ENCODE data around the gene HPRT1.

HPRT1 gene

DNA sequence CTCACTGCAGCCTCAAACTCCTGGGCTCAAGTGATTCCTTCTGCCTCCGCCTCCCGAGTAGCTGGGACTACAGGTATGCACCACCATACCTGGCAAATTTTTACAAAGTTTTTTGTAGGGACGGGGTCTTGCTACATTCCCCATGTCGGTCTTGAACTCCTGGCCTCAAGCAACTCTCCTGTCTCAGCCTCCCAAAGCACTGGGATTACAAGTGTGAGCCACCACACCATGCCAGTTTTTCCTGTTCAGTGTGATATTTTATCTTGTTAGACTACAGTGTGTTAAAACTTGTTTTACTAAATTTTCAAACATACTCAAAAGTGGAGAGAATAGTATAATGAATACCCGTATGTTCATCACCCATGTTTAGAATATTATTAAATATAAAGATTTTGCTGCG is 12.1 kb downstream of the HPRT1 start:
- DNase-seq (ENCODE audit: extremely low read depth in 1 of 2, low read depth in 1 of 2): no peak

DNA sequence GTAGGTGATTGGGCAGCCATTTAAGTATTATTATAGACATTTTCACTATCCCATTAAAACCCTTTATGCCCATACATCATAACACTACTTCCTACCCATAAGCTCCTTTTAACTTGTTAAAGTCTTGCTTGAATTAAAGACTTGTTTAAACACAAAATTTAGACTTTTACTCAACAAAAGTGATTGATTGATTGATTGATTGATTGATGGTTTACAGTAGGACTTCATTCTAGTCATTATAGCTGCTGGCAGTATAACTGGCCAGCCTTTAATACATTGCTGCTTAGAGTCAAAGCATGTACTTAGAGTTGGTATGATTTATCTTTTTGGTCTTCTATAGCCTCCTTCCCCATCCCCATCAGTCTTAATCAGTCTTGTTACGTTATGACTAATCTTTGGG is 16.3 kb downstream of the HPRT1 start:
- no peak for DNase-seq (ENCODE audit: extremely low read depth in 1 of 2, low read depth in 1 of 2)

DNA sequence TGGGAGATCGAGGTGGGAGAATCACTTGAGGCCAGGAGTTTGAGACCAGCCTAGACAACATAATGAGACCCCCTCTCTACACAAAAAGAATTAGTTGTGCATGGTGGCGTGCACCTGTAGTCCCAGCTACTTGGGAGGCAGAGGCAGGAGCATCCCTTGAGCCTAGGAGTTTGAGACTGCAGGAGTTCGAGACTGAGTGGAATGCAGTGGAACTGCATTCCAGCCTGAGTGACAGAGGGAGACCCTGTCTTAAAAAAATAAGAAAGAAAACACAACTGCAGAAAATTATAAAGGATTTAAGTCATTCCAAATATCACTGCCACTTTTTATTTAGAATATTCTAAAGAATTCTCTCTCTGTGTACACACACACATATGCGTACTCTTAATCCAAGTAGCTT is 18.4 kb downstream of the HPRT1 start:
- DNase-seq (ENCODE audit: extremely low read depth in 1 of 2, low read depth in 1 of 2): no peak

DNA sequence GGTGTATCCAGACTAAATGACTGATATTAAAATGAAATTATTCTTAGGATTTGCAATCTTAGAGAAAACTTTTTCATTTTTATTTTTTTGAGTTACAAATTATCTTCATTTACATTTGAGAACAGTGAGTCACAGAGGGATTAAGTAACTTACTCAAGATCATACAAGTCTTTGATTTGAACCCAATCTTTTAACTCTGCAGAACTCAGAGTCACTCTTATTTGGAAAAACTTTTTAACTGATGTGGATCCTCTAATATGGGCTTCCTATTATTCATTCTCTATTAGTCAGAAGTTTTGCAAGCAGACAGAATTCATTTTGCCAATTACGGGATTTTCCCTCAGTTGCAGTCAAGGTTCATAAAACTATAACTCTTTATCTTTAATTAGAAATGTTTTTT is 20.1 kb downstream of the HPRT1 start:
- DNase-seq (ENCODE audit: extremely low read depth in 1 of 2, low read depth in 1 of 2): no peak

DNA sequence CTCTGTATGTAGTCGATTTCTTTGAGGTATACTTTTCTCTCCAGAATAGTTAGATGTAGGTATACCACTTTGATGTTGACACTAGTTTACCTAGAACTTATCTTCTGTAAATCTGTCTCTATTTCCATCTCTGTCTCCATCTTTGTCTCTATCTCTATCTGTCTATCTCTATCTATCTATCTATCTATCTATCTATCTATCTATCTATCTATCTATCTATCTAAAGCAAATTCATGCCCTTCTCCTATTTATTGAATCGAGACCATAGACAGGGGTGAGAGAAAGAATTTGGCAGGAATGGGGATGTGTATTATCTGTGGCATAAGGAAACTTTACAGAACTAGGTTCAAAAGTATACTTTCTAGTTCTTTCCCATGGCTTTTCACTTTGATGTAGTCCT is 21.4 kb downstream of the HPRT1 start:
- DNase-seq (ENCODE audit: extremely low read depth in 1 of 2, low read depth in 1 of 2): no peak

DNA sequence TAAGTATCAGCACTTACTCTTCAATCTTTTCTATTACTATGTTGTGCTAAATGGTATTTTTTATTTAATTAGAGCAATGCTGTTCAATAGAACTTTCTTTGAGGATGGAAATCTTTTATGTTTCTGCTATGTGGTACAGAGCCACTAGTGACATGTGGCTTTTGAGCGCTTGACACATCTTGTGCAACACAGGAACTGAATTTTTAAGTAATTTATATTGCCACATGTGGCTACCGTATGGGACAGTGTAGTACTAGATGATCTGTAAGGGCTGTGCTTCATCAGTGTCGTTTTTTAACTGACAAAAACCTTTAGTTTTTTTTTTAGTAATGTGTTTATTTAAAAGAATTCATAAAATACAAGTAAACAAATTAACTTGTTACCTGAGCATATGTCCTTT is 22.4 kb downstream of the HPRT1 start:
- no peak for DNase-seq (ENCODE audit: extremely low read depth in 1 of 2, low read depth in 1 of 2)

DNA sequence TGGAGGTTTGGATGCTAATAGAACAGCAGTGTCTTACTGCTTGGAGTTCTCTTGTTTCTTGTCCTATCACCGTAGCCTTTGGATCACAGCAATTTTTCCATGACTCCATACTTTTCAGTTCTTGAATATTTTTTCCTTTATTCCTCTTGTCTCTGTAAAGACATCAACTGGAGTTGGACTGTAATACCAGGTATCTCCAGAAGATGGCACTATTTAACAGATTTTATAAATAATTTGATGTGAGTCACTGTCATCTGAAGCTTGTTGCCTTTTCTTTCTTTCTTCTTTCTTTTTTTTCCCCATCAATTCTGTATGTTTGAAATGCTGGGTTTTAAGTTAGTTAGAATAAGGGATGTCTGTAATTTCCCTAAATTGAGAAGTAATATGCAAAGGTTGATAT is 24.1 kb downstream of the HPRT1 start:
- DNase-seq (ENCODE audit: extremely low read depth in 1 of 2, low read depth in 1 of 2): no peak

DNA sequence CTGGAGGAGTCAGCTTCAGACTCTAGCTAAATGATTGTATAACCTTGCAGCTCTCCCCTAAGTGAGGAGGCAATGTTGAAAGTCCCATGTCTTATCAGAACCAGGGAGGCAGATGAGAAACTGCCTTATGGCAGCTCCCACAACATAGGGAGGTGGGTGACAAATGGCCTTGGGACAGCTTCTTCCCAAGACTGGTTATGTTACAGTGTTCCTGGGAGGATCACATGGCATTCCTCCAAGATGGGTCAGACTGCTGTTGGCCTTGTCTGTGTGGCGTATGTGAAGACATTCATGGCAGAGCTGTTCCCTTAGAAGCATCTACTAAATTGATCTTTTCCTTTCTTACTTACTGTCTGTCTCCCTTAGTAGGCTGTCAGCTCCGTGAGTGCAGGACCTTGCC is 42.0 kb downstream of the HPRT1 start:
- DNase-seq (ENCODE audit: extremely low read depth in 1 of 2, low read depth in 1 of 2): no peak

DNA sequence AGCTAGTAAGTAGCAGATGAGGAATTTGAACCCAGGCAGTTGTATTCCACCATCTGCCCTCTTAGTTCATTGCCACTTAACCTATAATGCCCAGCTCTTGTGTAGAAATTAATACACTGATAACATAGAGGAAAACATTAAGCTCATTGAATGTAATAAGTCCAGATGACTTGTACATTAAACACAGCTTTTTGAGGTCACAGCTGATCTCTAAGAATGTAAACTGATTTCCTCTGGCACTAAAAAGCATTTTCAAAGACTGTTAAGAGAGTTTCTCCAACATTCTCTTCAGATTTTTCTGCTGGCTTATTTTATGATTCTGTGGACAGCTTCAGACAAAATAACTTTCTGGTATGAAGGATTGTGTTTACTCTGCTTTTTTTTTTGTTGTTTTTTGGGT is 42.7 kb downstream of the HPRT1 start:
- no peak for DNase-seq (ENCODE audit: extremely low read depth in 1 of 2, low read depth in 1 of 2)

DNA sequence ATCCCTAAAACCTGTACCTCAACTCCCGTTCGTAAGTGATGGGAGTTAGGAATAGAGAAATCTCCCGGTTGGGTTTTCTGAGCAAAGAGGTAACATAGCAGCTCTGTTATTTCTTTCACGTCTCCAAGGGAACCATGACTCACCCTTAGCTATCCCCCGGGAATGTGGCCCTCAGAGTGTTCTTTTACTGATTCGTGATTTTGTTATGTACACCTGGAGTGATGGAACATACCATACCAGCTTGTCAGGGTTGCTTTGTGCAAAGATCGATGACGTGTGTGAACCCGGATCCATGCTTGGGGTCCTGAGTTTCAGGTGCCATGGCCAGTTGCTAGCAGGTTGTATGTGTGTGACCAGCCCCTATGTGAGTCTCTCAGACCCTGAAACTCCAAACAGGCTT is 52.6 kb downstream of the HPRT1 start:
- DNase-seq (ENCODE audit: extremely low read depth in 1 of 2, low read depth in 1 of 2): no peak

DNA sequence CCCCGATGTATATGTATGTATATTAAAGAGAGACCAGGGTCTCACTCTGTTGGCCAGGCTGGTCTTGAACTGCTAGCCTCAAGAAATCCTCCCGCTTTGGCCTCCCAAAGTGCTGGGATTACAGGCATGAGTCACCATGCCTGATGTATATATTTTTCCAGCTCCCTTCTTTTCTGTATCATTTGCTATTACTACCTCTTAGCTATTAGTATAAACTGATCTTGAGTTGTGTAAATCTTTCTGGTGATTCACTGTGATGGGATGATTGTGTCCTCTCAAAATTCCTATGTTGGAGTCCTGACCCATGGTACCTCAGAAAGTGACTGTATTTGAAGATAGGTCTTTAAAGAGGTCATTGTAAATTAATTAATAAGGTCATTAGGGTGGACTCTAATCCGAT is 53.1 kb downstream of the HPRT1 start:
- DNase-seq (ENCODE audit: extremely low read depth in 1 of 2, low read depth in 1 of 2): no peak

DNA sequence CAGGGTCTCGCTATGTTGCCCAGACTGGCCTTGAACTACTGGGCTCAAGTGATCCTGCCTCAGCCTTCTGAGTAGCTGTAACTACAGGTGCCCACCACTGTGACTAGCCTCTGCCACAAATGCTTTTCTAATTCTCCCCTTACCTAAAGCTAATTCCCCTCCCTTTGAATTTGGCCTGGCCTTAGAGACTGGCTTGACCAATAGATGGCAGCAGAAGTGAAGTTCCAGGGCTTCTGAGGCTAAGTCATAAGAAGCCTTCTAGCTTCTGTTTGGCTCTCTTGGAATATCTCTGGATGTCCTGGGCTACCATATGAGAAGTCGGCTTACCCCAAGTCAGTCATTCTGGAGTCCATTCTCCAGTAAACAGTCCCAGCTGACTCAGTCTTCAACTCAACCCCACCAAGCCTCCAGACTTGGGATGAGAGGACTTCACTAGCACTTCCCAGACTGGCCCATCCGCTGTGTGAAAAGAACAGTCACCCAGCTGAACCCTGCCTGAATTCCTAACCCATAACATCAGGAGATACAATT is 61.0 kb downstream of the HPRT1 start:
- DNase-seq (ENCODE audit: extremely low read depth in 1 of 2, low read depth in 1 of 2): no peak

DNA sequence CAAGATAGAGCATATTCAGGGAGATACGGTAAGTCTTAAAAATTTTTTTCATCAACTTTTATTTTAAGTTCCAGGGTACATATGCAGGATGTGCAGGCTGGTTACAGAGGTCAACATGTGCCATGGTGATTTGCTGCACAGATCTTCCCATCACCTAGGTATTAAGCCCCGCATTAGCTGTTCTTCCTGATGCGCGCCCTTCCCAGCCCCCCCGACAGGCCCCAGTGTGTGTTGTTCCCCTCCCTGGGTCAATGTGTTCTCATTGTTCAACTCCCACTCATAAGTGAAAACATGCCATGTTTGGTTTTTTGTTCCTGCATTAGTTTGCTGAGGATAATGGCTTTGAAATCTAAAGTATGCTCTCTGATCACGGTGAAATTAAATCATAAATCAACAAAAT is 64.2 kb downstream of the HPRT1 start:
- DNase-seq (ENCODE audit: extremely low read depth in 1 of 2, low read depth in 1 of 2): no peak

DNA sequence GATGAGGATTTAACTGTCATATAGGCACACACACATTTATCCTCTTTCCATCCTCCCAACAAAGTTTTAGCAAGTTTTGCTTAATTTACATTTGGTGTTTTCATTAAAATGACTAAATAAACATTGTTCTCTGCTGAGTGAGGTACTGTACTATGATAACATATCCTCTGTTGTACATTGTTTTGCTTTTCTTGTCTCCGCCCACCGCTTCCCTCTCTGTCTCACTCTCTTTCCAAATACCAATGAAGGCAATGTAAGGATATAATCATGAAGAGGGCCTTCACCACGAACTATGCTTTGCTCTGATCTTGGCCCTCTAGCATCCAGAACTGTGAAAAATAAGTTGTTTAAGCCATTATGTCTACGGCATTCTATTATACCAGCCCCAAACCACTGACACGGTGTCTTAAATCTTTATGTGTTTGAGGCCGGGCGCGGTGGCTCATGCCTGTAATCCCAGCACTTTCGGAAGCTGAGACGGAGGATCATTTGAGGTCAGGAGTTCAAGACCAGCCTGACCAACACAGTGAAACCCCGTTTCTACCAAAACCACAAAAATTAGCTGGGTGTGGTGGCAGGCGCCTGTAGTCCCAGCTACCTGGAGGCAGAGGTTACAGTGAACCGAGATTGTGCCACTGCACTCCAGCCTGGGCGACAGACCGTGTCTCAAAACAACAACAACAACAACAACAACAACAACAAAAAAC is 65.3 kb downstream of the HPRT1 start:
- no peak for DNase-seq (ENCODE audit: extremely low read depth in 1 of 2, low read depth in 1 of 2)

DNA sequence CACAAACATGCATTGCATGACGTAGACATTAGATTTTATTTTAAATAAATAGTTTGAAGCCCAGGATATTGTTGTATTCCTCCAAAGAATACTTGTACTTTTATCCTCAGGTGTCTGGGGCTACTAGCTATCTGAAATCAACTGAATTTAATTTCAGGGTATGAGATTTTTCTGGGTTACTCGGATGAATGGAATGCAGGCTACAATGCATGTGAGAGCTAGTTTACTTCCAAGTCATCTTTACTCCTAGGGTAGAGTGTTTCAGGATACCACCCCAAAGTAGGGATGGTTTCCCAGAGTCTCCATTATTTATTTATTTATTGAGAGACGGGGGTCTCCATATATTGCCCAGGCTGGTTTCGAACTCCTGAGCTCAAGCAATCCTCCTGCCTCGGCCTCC is 66.4 kb downstream of the HPRT1 start:
- no peak for DNase-seq (ENCODE audit: extremely low read depth in 1 of 2, low read depth in 1 of 2)

DNA sequence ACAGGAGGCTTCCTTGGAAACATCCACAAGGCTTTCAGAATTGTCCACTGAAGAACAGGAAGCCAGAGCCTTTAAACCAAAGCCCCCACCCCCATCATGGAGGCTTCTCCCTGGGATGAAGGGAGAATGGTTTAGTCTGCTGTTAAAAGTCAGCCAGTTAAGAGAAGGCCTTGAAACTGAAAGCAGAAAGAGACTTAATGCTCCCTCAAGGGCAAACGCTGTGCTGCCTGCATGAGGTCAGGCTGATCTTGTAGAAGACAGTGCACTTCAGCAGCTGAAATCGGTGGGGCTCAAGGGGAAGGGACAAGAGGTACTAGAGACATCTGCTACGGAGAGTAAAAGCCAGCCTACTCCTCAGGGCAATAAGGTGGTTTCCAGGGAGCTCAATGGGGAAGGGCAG is 69.0 kb downstream of the HPRT1 start:
- no peak for DNase-seq (ENCODE audit: extremely low read depth in 1 of 2, low read depth in 1 of 2)

DNA sequence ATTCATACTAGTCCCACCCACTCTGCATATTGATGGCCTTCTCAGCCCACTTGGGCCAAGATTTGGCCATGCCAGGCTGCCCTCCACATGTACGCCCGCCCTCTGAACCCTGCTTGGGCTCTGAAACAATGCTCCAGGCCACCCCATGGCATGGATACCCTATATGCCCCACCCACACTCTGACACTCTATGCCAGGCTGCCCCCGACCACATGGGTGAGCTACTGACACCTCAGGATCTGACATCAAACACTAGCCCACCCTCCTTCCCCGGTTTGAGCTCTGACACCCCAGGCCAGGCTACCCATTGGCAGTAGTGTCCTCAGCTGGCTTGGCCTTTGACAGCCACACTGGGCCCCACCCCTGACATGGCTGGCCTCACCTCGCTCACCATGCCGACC is 69.5 kb downstream of the HPRT1 start:
- no peak for DNase-seq (ENCODE audit: extremely low read depth in 1 of 2, low read depth in 1 of 2)

DNA sequence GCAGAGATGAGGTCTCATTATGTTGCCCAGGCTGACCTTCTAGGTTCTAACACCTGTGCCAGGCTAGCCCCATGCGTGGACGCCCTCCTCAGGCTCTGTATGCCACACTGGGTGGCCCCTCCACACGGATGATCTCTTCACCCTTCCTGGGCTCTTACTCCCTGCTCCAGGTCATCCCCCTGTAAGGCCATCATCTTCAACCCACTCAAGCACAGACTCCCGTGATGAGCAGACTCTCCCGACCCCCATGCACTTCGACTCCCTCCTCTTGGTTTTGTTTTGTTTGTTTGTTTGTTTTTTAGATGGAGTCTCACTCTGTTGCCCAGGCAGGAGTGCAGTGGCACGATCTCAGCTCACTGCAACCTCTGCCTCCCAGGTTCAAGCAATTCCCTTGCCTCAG is 70.9 kb downstream of the HPRT1 start:
- no peak for DNase-seq (ENCODE audit: extremely low read depth in 1 of 2, low read depth in 1 of 2)

DNA sequence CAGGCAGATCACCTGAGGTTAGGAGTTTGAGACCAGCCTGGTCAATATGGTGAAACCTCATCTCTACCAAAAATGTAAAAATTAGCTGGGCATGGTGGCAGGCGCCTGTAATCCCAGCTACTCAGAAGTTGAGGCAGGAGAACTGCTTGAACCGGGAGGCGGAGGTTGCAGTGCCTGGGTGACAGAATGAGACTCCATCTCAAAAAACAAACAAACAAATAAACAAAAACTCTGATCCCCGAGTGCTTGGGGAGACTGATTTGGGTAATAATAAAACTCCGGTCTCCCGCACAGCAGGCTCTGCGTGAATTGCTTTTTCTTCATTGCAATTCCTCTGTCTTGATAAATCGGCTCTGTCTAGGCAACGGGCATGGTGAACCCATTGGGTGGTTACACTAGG is 73.4 kb downstream of the HPRT1 start:
- no peak for DNase-seq (ENCODE audit: extremely low read depth in 1 of 2, low read depth in 1 of 2)

DNA sequence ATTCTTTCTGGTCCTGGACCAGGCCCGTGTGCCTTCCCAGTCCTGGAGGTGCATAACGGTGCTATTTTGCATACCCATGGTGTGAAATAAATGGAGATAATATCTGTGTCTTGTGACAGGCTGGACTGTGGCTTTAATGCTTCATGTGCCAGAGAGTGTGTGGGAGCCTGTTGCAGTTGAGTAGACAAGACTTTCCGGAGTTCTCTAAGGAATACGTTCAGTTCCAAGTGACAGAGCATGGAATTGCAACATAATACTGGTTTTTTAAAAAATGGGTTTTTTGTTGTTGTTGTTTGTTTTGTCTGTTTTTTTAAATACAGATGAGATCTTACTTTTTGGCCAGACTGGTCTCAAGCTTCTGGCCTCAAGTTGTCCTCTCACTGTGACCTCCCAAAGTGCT is 74.0 kb downstream of the HPRT1 start:
- DNase-seq (ENCODE audit: extremely low read depth in 1 of 2, low read depth in 1 of 2): no peak

DNA sequence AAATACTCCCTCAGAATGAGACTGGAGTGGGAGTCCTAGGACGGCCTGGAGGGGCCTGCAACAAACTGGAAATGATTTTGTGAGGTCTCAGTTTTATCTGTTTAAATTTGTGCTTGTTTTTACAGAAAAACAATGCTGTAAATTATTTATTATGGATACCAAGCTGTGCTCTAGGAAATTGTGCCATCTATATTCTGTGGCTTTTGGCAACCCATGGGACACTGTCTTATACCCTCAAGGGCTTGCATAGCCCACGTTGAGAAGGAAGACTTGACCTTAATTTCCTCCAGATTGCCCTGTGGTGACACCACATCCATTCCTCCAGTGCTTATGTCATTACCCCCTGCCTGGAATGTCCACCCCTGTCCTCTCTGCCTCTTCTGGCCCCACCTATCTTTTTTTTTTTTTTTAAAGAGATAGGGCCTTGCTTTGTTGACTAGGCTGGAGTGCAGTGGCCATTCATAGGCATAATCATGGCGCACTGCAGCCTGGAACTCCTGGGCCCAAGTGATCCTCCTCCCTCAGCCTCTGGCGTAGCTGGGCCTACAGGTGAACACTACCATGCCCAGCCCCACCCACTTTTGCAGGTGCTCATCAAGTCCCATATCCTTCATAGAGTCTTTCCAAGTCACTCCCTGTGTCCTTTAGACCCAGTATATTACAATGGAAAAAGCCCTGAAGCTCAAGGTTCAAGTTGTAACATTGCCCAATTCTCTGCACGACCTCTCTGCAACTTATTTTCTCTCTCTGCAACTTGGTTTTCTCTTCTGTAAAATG is 77.4 kb downstream of the HPRT1 start:
- no peak for DNase-seq (ENCODE audit: extremely low read depth in 1 of 2, low read depth in 1 of 2)

DNA sequence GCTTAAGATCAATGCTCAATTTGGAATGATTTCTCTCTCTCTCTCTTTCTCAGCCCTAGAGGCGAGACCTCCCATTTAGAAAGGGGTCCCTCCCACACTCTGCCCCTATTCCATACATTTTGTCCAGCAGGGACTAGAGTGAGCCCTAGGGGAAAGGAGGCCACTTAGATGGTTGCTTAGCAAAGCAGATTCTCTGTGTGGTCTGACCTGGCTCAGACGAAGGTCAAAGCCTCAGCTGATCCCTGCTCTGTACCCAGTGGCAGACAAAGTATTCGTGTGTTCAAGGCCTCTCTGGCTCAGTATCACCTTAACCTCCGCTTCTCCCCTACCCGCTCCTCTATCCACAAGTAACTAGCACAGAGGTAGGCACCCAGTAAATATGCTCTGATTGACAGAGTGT is 78.4 kb downstream of the HPRT1 start:
- no peak for DNase-seq (ENCODE audit: extremely low read depth in 1 of 2, low read depth in 1 of 2)

DNA sequence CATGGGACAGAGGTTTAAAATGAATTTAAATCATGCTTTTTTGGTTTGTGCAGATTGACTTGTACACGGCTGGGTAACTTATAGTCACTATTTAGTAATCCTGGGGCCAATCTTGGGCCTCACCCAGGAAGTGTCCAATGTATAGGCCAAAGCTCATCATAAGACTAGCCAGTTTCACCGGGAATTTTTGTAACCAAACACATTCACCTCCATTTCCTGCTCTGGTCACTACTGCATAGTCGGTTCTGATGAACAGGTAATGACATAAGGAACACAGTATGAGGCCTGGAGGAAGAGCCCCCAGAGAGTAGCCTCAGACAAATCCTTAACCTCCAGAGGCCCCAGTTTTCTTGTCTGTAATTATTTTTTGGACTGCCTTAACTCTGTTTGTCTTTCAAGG is 81.9 kb downstream of the HPRT1 start:
- no peak for DNase-seq (ENCODE audit: extremely low read depth in 1 of 2, low read depth in 1 of 2)
